Measurements from ENCODE around the gene ZC3H12C.

ZC3H12C gene

DNA sequence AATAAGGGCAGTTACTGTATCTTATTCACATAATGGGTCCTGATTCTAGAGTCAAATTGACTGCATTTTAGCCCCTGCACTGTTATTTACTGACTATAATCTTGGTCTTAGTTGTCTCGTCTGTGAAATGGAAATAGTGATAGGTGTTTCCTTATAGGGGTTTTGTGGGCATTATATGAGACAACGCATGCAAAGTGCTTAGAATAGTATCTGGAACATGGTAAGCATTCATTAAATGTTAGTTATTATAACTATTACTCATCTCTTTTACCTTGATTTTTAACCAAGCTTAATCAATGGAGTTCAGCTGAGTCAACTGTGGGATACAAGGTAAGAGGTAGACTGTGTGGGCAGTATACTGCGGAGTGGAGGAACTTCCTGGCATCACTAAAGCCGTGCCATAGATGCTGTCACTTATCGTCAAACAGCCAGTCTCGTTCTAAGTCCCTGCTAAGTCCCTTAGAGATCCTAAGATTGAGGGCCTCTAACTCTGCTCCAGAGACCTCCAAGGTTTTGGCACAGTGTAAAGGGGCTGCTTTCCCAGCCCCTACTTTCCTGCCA lies 2.6 kb upstream of the ZC3H12C start:
- H3K27me3 ChIP-seq (replicated peaks): no peaks in the 10 kb centered on the region
- in situ Hi-C loops (cut with HindIII; ENCODE audit: low pct_ligation_motif_present, low sequenced_read_pairs): no loop called here

DNA sequence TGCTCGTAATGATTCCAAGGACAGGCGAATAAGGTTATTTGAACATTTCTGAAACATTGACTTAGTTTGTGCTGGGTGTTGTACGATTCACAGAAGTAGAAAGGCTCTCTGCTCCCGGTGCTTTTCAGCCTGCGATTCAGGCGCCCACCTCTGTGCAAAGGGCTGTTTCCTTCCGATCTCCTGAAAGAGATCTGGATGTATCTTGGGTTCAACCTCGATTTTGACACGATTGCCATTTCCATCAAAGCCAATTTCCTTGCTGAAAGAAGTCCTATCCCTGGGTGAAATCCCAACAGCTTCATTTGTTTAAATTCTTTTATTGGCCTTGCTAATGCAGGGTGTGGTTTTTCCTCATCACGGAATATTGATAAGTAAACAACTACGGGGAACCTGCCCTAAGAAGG lies 1.1 kb upstream of the ZC3H12C start:
- peaks cover 3% of the 10 kb centered on the region for H3K36me3 ChIP-seq (replicated peaks)
- H3K4me3 ChIP-seq (ENCODE audit: low read depth, low read length): peak overlapping the region; percentile 76
- H3K27me3 ChIP-seq (replicated peaks): no peaks in the 10 kb centered on the region
- in situ Hi-C loops (cut with HindIII; ENCODE audit: low pct_ligation_motif_present, low sequenced_read_pairs): no loop called here
- DNase-seq: no peak
- H3K27ac ChIP-seq: peak overlapping the region; percentile 97
- TF ChIP-seq, protein P1, sequence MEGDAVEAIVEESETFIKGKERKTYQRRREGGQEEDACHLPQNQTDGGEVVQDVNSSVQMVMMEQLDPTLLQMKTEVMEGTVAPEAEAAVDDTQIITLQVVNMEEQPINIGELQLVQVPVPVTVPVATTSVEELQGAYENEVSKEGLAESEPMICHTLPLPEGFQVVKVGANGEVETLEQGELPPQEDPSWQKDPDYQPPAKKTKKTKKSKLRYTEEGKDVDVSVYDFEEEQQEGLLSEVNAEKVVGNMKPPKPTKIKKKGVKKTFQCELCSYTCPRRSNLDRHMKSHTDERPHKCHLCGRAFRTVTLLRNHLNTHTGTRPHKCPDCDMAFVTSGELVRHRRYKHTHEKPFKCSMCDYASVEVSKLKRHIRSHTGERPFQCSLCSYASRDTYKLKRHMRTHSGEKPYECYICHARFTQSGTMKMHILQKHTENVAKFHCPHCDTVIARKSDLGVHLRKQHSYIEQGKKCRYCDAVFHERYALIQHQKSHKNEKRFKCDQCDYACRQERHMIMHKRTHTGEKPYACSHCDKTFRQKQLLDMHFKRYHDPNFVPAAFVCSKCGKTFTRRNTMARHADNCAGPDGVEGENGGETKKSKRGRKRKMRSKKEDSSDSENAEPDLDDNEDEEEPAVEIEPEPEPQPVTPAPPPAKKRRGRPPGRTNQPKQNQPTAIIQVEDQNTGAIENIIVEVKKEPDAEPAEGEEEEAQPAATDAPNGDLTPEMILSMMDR (IDR thresholded peaks at IDR 0.05; ENCODE audit: low read depth, low read length, missing control alignments): no peak

More for the DNA sequence above, 2.6 kb upstream of the ZC3H12C start:
- TF ChIP-seq, protein P1 (IDR thresholded peaks at IDR 0.05; ENCODE audit: low read depth, low read length, missing control alignments): no peak
- Histone ChIP-seq H3K36me3 (replicated peaks) (peaks cover 3% of the 10 kb centered on the region), H3K4me3 (ENCODE audit: low read depth, low read length) (no peak overlapping the region), H3K27ac (no peak overlapping the region)
- DNase-seq: no peak

DNA sequence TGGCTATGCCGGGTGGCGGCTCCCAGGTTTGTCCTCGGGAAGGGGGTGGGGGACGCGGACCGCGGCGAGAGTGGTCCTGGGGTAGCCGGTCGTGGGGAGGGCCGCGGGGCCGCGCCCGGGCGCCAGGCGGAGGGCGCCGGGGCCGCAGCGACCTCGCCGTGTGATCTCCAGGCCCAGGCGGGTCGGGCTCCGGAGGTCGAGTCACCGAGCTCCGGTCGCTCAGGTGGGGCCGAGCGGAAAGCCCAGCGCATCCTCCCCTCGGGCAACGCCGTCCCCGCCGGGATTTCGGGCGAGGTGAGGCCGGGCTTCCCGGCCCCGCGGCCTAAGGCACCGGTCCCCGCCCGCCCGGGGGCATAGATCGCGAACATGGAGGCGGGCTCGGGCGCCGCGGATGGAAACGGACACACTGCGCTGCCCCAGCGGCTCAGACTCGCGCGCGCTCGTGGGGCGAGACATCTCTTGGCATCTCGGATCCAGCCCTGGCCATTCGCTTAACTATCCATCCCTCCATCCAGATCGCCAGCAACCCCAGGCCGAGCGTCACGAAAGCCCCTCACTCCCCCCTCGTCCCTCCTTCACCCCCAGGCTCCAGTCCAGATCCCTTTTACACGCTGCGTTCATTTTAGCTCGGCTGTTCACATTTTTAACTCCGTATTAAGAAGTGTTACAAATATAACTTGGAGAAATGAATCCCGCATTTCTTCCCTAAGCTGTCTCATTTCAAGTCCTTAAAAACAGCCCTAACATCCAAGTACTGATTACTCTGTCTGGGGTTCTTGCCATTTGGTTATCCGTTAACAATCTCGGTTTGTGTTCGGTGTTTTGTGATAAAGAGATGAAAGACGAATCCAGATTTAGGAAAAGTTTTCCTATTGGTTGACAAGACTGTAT lies 460 bp downstream of the ZC3H12C start:
- in situ Hi-C loops (cut with HindIII; ENCODE audit: low pct_ligation_motif_present, low sequenced_read_pairs): no loop called here
- Histone ChIP-seq H3K4me3 (ENCODE audit: low read depth, low read length) (peak overlapping the region; percentile 76), H3K27me3 (replicated peaks) (no peaks in the 10 kb centered on the region), H3K36me3 (replicated peaks) (peaks cover 3% of the 10 kb centered on the region), H3K27ac (peak overlapping the region; percentile 97)
- peak; percentile 45 for DNase-seq
- TF ChIP-seq, protein P1 (IDR thresholded peaks at IDR 0.05; ENCODE audit: low read depth, low read length, missing control alignments): no peak

DNA sequence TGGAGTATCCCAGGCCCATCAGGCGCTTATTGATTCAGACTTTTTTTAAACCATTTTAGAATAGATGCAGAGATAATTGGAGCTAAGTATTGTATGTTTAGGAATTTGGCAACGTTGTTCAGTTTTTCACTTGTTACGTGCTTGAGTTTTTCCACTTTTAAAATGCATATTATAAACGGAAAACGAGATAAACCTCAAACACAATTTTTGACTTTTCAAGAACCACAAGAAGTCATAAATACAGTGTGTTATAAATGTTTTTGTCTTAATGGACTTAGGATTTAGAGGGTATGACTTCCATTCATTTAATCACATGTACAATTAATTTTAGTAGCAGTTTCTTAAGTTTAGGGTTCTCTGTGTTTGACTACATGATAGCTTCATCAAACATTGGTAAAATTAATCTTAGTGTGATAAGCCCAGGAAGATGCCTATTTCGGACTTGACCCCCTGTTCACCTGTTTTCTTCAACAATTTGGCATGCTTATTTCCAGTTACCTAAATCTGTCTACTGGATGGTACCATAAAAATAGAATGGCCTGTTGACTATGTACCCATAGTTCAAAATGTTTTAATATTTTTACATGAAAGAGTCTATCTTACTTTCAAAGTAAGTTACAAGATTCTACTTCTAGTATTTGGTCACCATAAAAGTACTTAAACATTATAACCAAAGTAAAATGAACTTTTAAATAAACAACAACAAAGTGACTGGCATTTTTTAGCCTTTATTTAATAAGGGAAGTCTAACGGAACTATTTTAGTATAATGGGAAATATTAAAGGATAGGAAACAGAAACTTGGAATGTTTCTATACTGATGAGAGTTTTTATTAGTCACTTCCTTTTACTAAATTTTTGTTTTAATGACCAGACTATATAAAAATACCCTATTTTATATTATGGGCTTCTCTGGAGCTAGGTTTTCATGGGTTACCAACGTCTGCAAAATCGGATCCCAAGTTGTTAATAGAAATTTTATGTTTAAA lies 1.4 kb downstream of the ZC3H12C start:
- Histone ChIP-seq H3K36me3 (replicated peaks) (peaks cover 3% of the 10 kb centered on the region), H3K27ac (peak overlapping the region; percentile 97), H3K4me3 (ENCODE audit: low read depth, low read length) (peak overlapping the region; percentile 76), H3K27me3 (replicated peaks) (no peaks in the 10 kb centered on the region)
- in situ Hi-C loops (cut with HindIII; ENCODE audit: low pct_ligation_motif_present, low sequenced_read_pairs): no loop called here
- TF ChIP-seq, protein P1 (IDR thresholded peaks at IDR 0.05; ENCODE audit: low read depth, low read length, missing control alignments): no peak
- no peak for DNase-seq

DNA sequence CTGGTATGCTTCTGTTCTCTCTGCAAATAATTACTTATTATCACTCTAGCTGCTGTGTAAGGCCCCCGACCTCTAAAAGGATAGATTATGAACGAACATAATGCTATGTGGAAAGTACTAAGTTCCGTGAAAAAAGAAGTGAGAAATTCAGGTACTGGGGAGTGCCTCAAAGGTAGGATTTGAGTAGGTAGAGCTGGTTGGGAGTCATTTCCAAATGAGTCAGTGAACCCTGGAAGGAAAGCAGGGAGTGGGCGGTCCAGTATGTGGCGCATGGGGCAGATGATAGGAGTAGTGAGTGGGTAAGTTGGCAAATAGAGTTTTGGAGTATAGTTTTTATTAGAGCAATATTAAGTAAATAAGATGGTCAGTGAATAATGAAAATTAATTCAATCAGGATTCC lies 2.4 kb downstream of the ZC3H12C start:
- Histone ChIP-seq H3K27ac (peak overlapping the region; percentile 97), H3K4me3 (ENCODE audit: low read depth, low read length) (peak overlapping the region; percentile 76), H3K27me3 (replicated peaks) (no peaks in the 10 kb centered on the region), H3K36me3 (replicated peaks) (peaks cover 3% of the 10 kb centered on the region)
- DNase-seq: peak; percentile 43
- in situ Hi-C loops (cut with HindIII; ENCODE audit: low pct_ligation_motif_present, low sequenced_read_pairs): no loop called here
- TF ChIP-seq, protein P1 (IDR thresholded peaks at IDR 0.05; ENCODE audit: low read depth, low read length, missing control alignments): no peak

Measured in brain microvascular endothelial cell (primary cell).